ENCODE measurements around the gene HIPK2.

DNA sequence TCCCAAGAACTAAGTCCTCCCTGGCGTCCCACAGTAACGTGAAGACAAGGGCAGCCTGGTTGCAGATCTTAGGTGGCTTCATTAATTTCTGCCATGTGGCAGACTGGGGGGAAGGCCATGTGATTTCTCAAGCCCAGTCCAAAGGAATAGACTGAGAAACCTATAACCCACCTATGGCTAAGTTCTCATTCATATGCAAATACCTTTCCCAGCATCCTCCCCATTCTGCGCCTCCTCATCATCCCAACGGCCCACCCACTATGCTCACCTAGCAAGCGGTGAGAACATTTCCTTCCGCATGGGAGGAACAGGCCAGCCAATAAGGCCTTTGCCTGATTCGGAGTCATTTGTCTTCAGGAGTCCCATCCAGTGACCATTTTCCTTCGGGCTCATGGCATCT is 262.5 kb downstream of the HIPK2 start:
- TF ChIP-seq, protein P1, sequence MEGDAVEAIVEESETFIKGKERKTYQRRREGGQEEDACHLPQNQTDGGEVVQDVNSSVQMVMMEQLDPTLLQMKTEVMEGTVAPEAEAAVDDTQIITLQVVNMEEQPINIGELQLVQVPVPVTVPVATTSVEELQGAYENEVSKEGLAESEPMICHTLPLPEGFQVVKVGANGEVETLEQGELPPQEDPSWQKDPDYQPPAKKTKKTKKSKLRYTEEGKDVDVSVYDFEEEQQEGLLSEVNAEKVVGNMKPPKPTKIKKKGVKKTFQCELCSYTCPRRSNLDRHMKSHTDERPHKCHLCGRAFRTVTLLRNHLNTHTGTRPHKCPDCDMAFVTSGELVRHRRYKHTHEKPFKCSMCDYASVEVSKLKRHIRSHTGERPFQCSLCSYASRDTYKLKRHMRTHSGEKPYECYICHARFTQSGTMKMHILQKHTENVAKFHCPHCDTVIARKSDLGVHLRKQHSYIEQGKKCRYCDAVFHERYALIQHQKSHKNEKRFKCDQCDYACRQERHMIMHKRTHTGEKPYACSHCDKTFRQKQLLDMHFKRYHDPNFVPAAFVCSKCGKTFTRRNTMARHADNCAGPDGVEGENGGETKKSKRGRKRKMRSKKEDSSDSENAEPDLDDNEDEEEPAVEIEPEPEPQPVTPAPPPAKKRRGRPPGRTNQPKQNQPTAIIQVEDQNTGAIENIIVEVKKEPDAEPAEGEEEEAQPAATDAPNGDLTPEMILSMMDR (IDR thresholded peaks at IDR 0.05), result no peak
- TF ChIP-seq POLR2A (IDR thresholded peaks at IDR 0.05), result no peak
